Measurements from ENCODE around the gene SPRR2F. TPM values are rescaled to one million over a fixed set of nuclear protein-coding genes. Genes with fewer than 3 reads are reported as not detected.

Gene SPRR2F
- total RNA-seq, 1 donor from 2014 or later: not detected

DNA sequence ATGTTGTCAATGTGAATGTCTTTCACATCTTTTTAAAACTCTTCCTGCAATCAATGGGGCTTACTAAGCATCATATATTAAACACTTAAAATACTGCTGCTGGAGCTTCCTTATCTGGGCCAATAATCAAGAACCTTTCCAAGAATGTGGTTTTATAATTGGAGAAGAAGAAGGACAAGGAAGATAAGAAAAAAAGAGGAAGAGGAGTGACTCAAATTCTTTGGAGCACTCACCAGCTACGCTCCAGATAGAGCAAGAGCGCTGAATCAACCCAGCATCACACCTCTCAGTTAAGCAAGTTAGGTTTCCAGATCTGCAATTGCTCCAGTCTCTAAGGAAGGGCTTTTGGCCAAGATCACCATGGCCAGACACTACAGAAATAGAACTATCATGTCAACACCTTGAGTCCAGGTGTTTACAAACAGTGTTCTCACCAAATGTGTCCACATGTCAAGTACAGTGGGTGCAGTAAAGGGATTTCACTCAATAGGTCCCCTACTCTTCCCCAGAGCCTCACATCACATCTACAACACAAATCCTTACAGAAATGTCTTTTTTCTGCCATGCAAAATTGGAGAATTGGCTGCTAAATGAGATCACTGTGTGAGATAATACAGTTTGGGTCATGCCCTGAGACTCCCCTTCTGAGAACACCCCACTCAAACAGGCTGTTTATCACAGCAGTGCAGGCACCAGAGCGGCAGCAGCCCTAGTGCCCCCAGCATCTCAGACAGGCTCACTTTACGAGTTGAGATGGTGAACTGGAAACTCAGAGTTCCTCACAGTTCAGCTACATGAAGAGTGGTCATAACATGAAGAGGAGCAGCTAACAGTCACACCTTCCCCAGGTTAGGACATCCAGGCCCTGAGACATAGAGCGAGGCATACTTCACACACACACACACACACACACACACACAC lies 40.2 kb downstream of the SPRR2F start:
- no peak overlapping the region for H3K27ac ChIP-seq (ENCODE audit: low read depth, low read length)
- TF ChIP-seq, protein P1, sequence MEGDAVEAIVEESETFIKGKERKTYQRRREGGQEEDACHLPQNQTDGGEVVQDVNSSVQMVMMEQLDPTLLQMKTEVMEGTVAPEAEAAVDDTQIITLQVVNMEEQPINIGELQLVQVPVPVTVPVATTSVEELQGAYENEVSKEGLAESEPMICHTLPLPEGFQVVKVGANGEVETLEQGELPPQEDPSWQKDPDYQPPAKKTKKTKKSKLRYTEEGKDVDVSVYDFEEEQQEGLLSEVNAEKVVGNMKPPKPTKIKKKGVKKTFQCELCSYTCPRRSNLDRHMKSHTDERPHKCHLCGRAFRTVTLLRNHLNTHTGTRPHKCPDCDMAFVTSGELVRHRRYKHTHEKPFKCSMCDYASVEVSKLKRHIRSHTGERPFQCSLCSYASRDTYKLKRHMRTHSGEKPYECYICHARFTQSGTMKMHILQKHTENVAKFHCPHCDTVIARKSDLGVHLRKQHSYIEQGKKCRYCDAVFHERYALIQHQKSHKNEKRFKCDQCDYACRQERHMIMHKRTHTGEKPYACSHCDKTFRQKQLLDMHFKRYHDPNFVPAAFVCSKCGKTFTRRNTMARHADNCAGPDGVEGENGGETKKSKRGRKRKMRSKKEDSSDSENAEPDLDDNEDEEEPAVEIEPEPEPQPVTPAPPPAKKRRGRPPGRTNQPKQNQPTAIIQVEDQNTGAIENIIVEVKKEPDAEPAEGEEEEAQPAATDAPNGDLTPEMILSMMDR (IDR thresholded peaks at IDR 0.05; ENCODE audit: insufficient read depth, low read depth, low read length): no peak
- no peak for TF ChIP-seq EZH2 (IDR thresholded peaks at IDR 0.05; ENCODE audit: insufficient read depth, low read length)
- Mint-ChIP-seq H3K4me3 (ENCODE audit: unreplicated experiment) (no peak overlapping the region), H3K9me3 (ENCODE audit: unreplicated experiment) (no peaks in the 10 kb centered on the region), H3K36me3 (ENCODE audit: low read depth, unreplicated experiment) (no peaks in the 10 kb centered on the region), H3K27ac (ENCODE audit: unreplicated experiment) (no peak overlapping the region), H3K4me1 (ENCODE audit: low read depth, unreplicated experiment) (no peaks in the 10 kb centered on the region), H3K27me3 (ENCODE audit: low read depth, unreplicated experiment) (no peaks in the 10 kb centered on the region)
- FAIRE-seq (no peak), DNase-seq (ENCODE audit: low read depth) (no peak)
- no peaks in the 10 kb centered on the region for H3K79me2 ChIP-seq (ENCODE audit: insufficient read depth, low read length)
- H3K27me3 ChIP-seq (ENCODE audit: insufficient read depth, low read length): no peaks in the 10 kb centered on the region
- no peaks in the 10 kb centered on the region for H3K9me3 ChIP-seq (ENCODE audit: insufficient read depth, low read depth, low read length)
- H3K4me2 ChIP-seq (ENCODE audit: low read length): no peak overlapping the region
- H3K4me3 ChIP-seq (ENCODE audit: insufficient read depth, low read depth, low read length): no peak overlapping the region
- no peaks in the 10 kb centered on the region for H4K20me1 ChIP-seq (ENCODE audit: insufficient read depth, low read length)
- H3K36me3 ChIP-seq (ENCODE audit: insufficient read depth, low read length): no peaks in the 10 kb centered on the region
- H3K9ac ChIP-seq (ENCODE audit: low read length): no peak overlapping the region
- H3K4me1 ChIP-seq (ENCODE audit: insufficient read depth, low read length): no peaks in the 10 kb centered on the region
- no peak overlapping the region for H2AFZ ChIP-seq (ENCODE audit: low read depth, low read length)

DNA sequence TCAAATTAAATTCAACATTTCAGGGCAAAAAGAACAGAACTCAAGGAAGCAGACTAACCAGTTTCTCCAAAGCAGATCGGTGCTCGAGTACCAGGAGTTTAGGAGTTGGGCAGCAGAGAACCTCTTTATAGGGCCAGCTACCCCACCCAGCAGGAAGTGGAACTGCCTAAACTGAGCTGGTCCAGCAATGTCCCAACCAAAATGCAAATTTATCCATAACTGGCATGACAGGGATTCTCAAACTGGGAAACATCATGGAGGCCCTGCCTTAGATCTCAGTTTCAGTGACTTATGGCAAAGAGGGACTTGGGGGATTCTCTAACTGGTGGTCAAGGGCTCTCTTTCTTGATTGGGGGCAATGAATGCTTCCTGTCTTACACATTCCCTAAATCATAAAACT lies 41.8 kb downstream of the SPRR2F start, which contains the start of gene SPRR2B:
SPRR2B (minus strand) TSS at position 101 of the 400 bp plus-strand sequence. CDS start 772 bp downstream, outside the sequence.
- no peak within 1 kb of the TSS for H3K9ac ChIP-seq (ENCODE audit: low read length)
- TF ChIP-seq, protein P1 (IDR thresholded peaks at IDR 0.05; ENCODE audit: insufficient read depth, low read depth, low read length): no peak
- TF ChIP-seq EZH2 (IDR thresholded peaks at IDR 0.05; ENCODE audit: insufficient read depth, low read length): no peak
- no peak within 1 kb of the TSS for H3K27ac ChIP-seq (ENCODE audit: low read depth, low read length)
- no peaks in the 10 kb centered on the region for H3K9me3 ChIP-seq (ENCODE audit: insufficient read depth, low read depth, low read length)
- no peaks in the 10 kb centered on the region for H3K36me3 ChIP-seq (ENCODE audit: insufficient read depth, low read length)
- no peaks in the 10 kb centered on the region for H3K27me3 ChIP-seq (ENCODE audit: insufficient read depth, low read length)
- Mint-ChIP-seq H3K36me3 (ENCODE audit: low read depth, unreplicated experiment) (no peaks in the 10 kb centered on the region), H3K27ac (ENCODE audit: unreplicated experiment) (no peak within 1 kb of the TSS), H3K4me1 (ENCODE audit: low read depth, unreplicated experiment) (no peaks in the 10 kb centered on the region), H3K9me3 (ENCODE audit: unreplicated experiment) (no peaks in the 10 kb centered on the region), H3K27me3 (ENCODE audit: low read depth, unreplicated experiment) (peaks cover 1% of the 10 kb centered on the region), H3K4me3 (ENCODE audit: unreplicated experiment) (no peak within 1 kb of the TSS)
- no peaks in the 10 kb centered on the region for H4K20me1 ChIP-seq (ENCODE audit: insufficient read depth, low read length)
- no peak within 1 kb of the TSS for H3K4me3 ChIP-seq (ENCODE audit: insufficient read depth, low read depth, low read length)
- H3K4me1 ChIP-seq (ENCODE audit: insufficient read depth, low read length): no peaks in the 10 kb centered on the region
- H3K79me2 ChIP-seq (ENCODE audit: insufficient read depth, low read length): no peaks in the 10 kb centered on the region
- FAIRE-seq: no peak
- H2AFZ ChIP-seq (ENCODE audit: low read depth, low read length): no peak within 1 kb of the TSS
- no peak for DNase-seq (ENCODE audit: low read depth)
- no peak within 1 kb of the TSS for H3K4me2 ChIP-seq (ENCODE audit: low read length)

DNA sequence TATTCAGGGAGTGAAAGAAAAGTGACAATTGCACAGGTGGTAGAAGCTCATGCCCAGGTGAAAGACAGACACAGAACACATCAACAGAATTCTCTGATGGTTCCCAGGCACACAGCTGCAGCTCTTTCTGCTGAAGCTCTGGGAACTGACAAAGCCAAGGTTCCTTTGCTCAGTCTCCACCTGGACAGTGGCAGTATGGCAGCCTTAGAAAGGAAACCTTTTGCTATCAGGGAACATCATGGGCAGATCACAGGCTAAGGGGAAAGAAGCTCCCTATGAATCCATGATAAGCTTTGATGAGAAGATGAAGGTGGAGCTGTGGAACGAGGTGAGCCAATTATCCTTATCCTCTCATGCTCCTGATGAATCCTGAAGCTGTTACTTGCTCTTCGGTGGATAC lies 43.1 kb downstream of the SPRR2F start:
- Mint-ChIP-seq H3K4me1 (ENCODE audit: low read depth, unreplicated experiment) (no peaks in the 10 kb centered on the region), H3K9me3 (ENCODE audit: unreplicated experiment) (no peaks in the 10 kb centered on the region), H3K27ac (ENCODE audit: unreplicated experiment) (no peak overlapping the region), H3K4me3 (ENCODE audit: unreplicated experiment) (no peak overlapping the region), H3K36me3 (ENCODE audit: low read depth, unreplicated experiment) (no peaks in the 10 kb centered on the region), H3K27me3 (ENCODE audit: low read depth, unreplicated experiment) (peaks cover 1% of the 10 kb centered on the region)
- Histone ChIP-seq H3K4me2 (ENCODE audit: low read length) (no peak overlapping the region), H3K4me1 (ENCODE audit: insufficient read depth, low read length) (no peaks in the 10 kb centered on the region), H4K20me1 (ENCODE audit: insufficient read depth, low read length) (no peaks in the 10 kb centered on the region), H3K9ac (ENCODE audit: low read length) (no peak overlapping the region), H3K36me3 (ENCODE audit: insufficient read depth, low read length) (no peaks in the 10 kb centered on the region), H3K9me3 (ENCODE audit: insufficient read depth, low read depth, low read length) (no peaks in the 10 kb centered on the region), H3K4me3 (ENCODE audit: insufficient read depth, low read depth, low read length) (no peak overlapping the region), H3K27me3 (ENCODE audit: insufficient read depth, low read length) (no peaks in the 10 kb centered on the region), H3K27ac (ENCODE audit: low read depth, low read length) (no peak overlapping the region), H2AFZ (ENCODE audit: low read depth, low read length) (no peak overlapping the region), H3K79me2 (ENCODE audit: insufficient read depth, low read length) (no peaks in the 10 kb centered on the region)
- no peak for TF ChIP-seq EZH2 (IDR thresholded peaks at IDR 0.05; ENCODE audit: insufficient read depth, low read length)
- TF ChIP-seq, protein P1 (IDR thresholded peaks at IDR 0.05; ENCODE audit: insufficient read depth, low read depth, low read length): no peak
- no peak for DNase-seq (ENCODE audit: low read depth)
- FAIRE-seq: no peak

All from astrocyte (in vitro differentiated cells and primary cell).